ACC112 (cell line): Measurements from ENCODE around the gene IL18.
A peak's percentile ranks its signal among the peaks of the same experiment; 100 is the strongest.

Experiments used
- H2AFZ ChIP-seq: fragments of 200-600 bp; sonication (generic); one replicate; pipeline ENCODE4 v1.6.0; 2017; ENCODE audit warnings: antibody characterized with exemption, low read length; ENCODE audit not compliant: unreplicated experiment
- H3K27ac ChIP-seq: fragments of 200-600 bp; sonication (generic); 2 replicates; pipeline ENCODE4 v1.5.1; 2014; ENCODE audit warnings: low read depth, mild to moderate bottlenecking, antibody characterized with exemption, low read length, moderate library complexity
- H3K27me3 ChIP-seq: fragments of 200-600 bp; sonication (generic); 2 replicates; pipeline ENCODE4 v1.6.1; 2014; ENCODE audit warnings: mild to moderate bottlenecking, antibody characterized with exemption, low read length, moderate library complexity, mixed read lengths; ENCODE audit not compliant: insufficient read depth
- H3K36me3 ChIP-seq: fragments of 200-600 bp; sonication (generic); 2 replicates; pipeline ENCODE4 v1.6.1; 2016; ENCODE audit warnings: mild to moderate bottlenecking, antibody characterized with exemption, low read length, moderate library complexity, mixed read lengths; ENCODE audit not compliant: insufficient read depth
- H3K4me1 ChIP-seq: fragments of 200-600 bp; sonication (generic); one replicate; pipeline ENCODE4 v1.6.1; 2016; ENCODE audit warnings: low read length, mixed read lengths; ENCODE audit not compliant: insufficient read depth, unreplicated experiment, control insufficient read depth
- H3K4me3 ChIP-seq: fragments of 200-600 bp; sonication (generic); 2 replicates; pipeline ENCODE4 v1.5.1; 2014; ENCODE audit warnings: mild to moderate bottlenecking, low read depth, low read length
- H3K79me2 ChIP-seq: fragments of 200-600 bp; sonication (generic); one replicate; pipeline ENCODE4 v1.6.0; 2016; ENCODE audit warnings: low read length; ENCODE audit not compliant: control insufficient read depth, unreplicated experiment, insufficient read depth

Gene IL18

GRCh38 chr11:112186304-112186703 lies 22.4 kb upstream of the IL18 start:
- Histone ChIP-seq H3K27me3 (no peaks in the 10 kb centered on the region), H3K27ac (no peak overlapping the region), H2AFZ (no peak overlapping the region), H3K4me3 (no peak overlapping the region), H3K36me3 (no peaks in the 10 kb centered on the region), H3K4me1 (no peaks in the 10 kb centered on the region), H3K79me2 (no peaks in the 10 kb centered on the region)

- Histone ChIP-seq H3K27ac (no peak overlapping the region), H3K4me3 (no peak overlapping the region), H3K36me3 (no peaks in the 10 kb centered on the region), H3K79me2 (no peaks in the 10 kb centered on the region), H3K27me3 (no peaks in the 10 kb centered on the region), H2AFZ (no peak overlapping the region), H3K4me1 (no peaks in the 10 kb centered on the region)
These were observed 22.0 kb upstream of the IL18 start for GRCh38 chr11:112185883-112186282.

- H3K36me3 ChIP-seq = no peaks in the 10 kb centered on the region
- H3K79me2 ChIP-seq = no peaks in the 10 kb centered on the region
- no peak overlapping the region for H2AFZ ChIP-seq
- H3K27ac ChIP-seq = no peak overlapping the region
- no peaks in the 10 kb centered on the region for H3K4me1 ChIP-seq
- no peaks in the 10 kb centered on the region for H3K27me3 ChIP-seq
- no peak overlapping the region for H3K4me3 ChIP-seq
These were observed 19.0 kb upstream of the IL18 start for GRCh38 chr11:112182867-112183266.

GRCh38 chr11:112179601-112180000 lies 15.7 kb upstream of the IL18 start:
- no peaks in the 10 kb centered on the region for H3K36me3 ChIP-seq
- no peak overlapping the region for H2AFZ ChIP-seq
- H3K4me3 ChIP-seq = no peak overlapping the region
- no peaks in the 10 kb centered on the region for H3K79me2 ChIP-seq
- H3K4me1 ChIP-seq = peaks cover 4% of the 10 kb centered on the region
- no peaks in the 10 kb centered on the region for H3K27me3 ChIP-seq
- no peak overlapping the region for H3K27ac ChIP-seq

- H3K27me3 ChIP-seq = no peaks in the 10 kb centered on the region
- no peaks in the 10 kb centered on the region for H3K36me3 ChIP-seq
- H2AFZ ChIP-seq = no peak overlapping the region
- peaks cover 4% of the 10 kb centered on the region for H3K4me1 ChIP-seq
- H3K27ac ChIP-seq = no peak overlapping the region
- H3K4me3 ChIP-seq = no peak overlapping the region
- no peaks in the 10 kb centered on the region for H3K79me2 ChIP-seq
These were observed 15.0 kb upstream of the IL18 start for GRCh38 chr11:112178936-112179335.

GRCh38 chr11:112178428-112178827 lies 14.5 kb upstream of the IL18 start:
- Histone ChIP-seq H3K4me1 (peaks cover 4% of the 10 kb centered on the region), H3K36me3 (no peaks in the 10 kb centered on the region), H3K27me3 (no peaks in the 10 kb centered on the region), H3K79me2 (no peaks in the 10 kb centered on the region), H2AFZ (no peak overlapping the region), H3K4me3 (no peak overlapping the region), H3K27ac (no peak overlapping the region)

- no peak overlapping the region for H3K4me3 ChIP-seq
- no peak overlapping the region for H2AFZ ChIP-seq
- H3K27me3 ChIP-seq = no peaks in the 10 kb centered on the region
- peaks cover 11% of the 10 kb centered on the region for H3K4me1 ChIP-seq
- no peak overlapping the region for H3K27ac ChIP-seq
- no peaks in the 10 kb centered on the region for H3K79me2 ChIP-seq
- H3K36me3 ChIP-seq = no peaks in the 10 kb centered on the region
These were observed 13.7 kb upstream of the IL18 start for GRCh38 chr11:112177589-112177988.

GRCh38 chr11:112176077-112176476 lies 12.2 kb upstream of the IL18 start:
- no peak overlapping the region for H2AFZ ChIP-seq
- no peak overlapping the region for H3K4me3 ChIP-seq
- no peaks in the 10 kb centered on the region for H3K27me3 ChIP-seq

GRCh38 chr11:112175599-112175952 lies 11.7 kb upstream of the IL18 start:
- Histone ChIP-seq H3K79me2 (no peaks in the 10 kb centered on the region), H3K4me3 (peak overlapping the region; percentile 79), H3K27ac (peak overlapping the region; percentile 61; the same call in 1 of the 2 replicates), H3K4me1 (peaks cover 16% of the 10 kb centered on the region), H2AFZ (peak overlapping the region; percentile 97), H3K27me3 (no peaks in the 10 kb centered on the region), H3K36me3 (no peaks in the 10 kb centered on the region)

More at GRCh38 chr11:112176077-112176476, 12.2 kb upstream of the IL18 start:
- H3K27ac ChIP-seq = no peak overlapping the region
- H3K4me1 ChIP-seq = peaks cover 16% of the 10 kb centered on the region
- no peaks in the 10 kb centered on the region for H3K79me2 ChIP-seq
- H3K36me3 ChIP-seq = no peaks in the 10 kb centered on the region

- Histone ChIP-seq H3K27ac (peak within 1 kb of the TSS; percentile 61; the same call in 1 of the 2 replicates), H3K27me3 (no peaks in the 10 kb centered on the region), H3K79me2 (no peaks in the 10 kb centered on the region), H3K4me1 (peaks cover 16% of the 10 kb centered on the region), H2AFZ (peak within 1 kb of the TSS; percentile 97), H3K36me3 (no peaks in the 10 kb centered on the region), H3K4me3 (peak within 1 kb of the TSS; percentile 79)
These were observed 11.1 kb upstream of the IL18 start, which contains the start of gene BCO2 for GRCh38 chr11:112174789-112175598. BCO2 (plus strand) TSS chr11:112175512; CDS start chr11:112175602, 90 bp downstream.

GRCh38 chr11:112173152-112173551 lies 9.3 kb upstream of the IL18 start:
- Histone ChIP-seq H3K36me3 (no peaks in the 10 kb centered on the region), H3K79me2 (no peaks in the 10 kb centered on the region), H3K27me3 (no peaks in the 10 kb centered on the region), H2AFZ (peak overlapping the region; percentile 51), H3K4me1 (peaks cover 16% of the 10 kb centered on the region), H3K4me3 (no peak overlapping the region), H3K27ac (no peak overlapping the region)
